K562 (cell line): ENCODE results near the gene SZT2. TPM values are rescaled to one million over a fixed set of nuclear protein-coding genes. Genes with fewer than 3 reads are reported as not detected.

ENCODE experiments used
- HNRNPK ChIP-seq: fragments of 200-400 bp; formaldehyde crosslinking; IDR thresholded peaks from one replicate; pipeline ENCODE4 v1.6.1; 2018; ENCODE audit warnings: mild to moderate bottlenecking, low read depth, low read length; ENCODE audit not compliant: poor library complexity, severe bottlenecking
- KLF6 ChIP-seq: fragments of 250-450 bp; sonication (Bioruptor Pico); IDR thresholded peaks from 2 replicates; pipeline ENCODE4 v1.4.0; 2020; ENCODE audit warnings: mild to moderate bottlenecking, moderate library complexity, borderline replicate concordance
- RUNX1 ChIP-seq: sonication (generic); IDR thresholded peaks from 2 replicates; pipeline ENCODE4 v1.6.1; 2016; ENCODE audit warnings: antibody characterized with exemption, low read depth
- WHSC1 ChIP-seq: IDR thresholded peaks from one replicate; pipeline ENCODE4 v1.6.1; 2012; ENCODE audit warnings: low read length, control low read depth, inconsistent platforms
- ZBED1 ChIP-seq: IDR thresholded peaks from 2 replicates; pipeline ENCODE4 v1.6.1; 2014
- ZBTB40 ChIP-seq, 2 experiments: fragments of 450-650 bp in 1 of 2; sonication (generic) in 1 of 2; formaldehyde crosslinking in 1 of 2; IDR thresholded peaks; 2 replicates each; pipeline versions ENCODE4 v1.7.1 to v1.9.0; 2016 to 2022; ENCODE audit warnings: inconsistent platforms in 1 of 2, mild to moderate bottlenecking in 1 of 2, missing genetic modification reagents in 1 of 2
- ZFX ChIP-seq: sonication (generic); formaldehyde crosslinking; IDR thresholded peaks from 2 replicates; pipeline ENCODE4 v1.8.0; 2022; ENCODE audit warnings: mild to moderate bottlenecking, missing genetic modification reagents, moderate library complexity
- ZNF143 ChIP-seq: sonication (generic); formaldehyde crosslinking; IDR thresholded peaks from 2 replicates; pipeline ENCODE4 v1.9.0; 2022; ENCODE audit warnings: mild to moderate bottlenecking, missing genetic modification reagents
- ZNF3 ChIP-seq: fragments of 250-450 bp; sonication (Bioruptor Pico); IDR thresholded peaks from 2 replicates; pipeline ENCODE4 v1.5.0; 2021; ENCODE audit warnings: mild to moderate bottlenecking, moderate library complexity
- polyA plus RNA-seq, 8 experiments: library from polyadenylated mRNA; depleted of rRNA in 4 of 8; stranded (reverse) in 5 of 8; unstranded in 3 of 8; fragments of >200 nt; fragmentation: Nextera tagmentation in 2 of 8; fragmentation: Illumina TruSeq in 1 of 8; extraction: Ambion mirVana in 2 of 8; extraction: Trizol in 1 of 8; gene quantifications; 2 replicates each; pipeline versions ENCODE4 v1.2.1 to v1.2.3, GENCODE V29; 2011 to 2014; ENCODE audit warnings: inconsistent platforms in 1 of 8, missing spikeins in 1 of 8
- total RNA-seq, 7 experiments: library from RNA; depleted of rRNA in 6 of 7; stranded (reverse); fragments of >200 nt in 6 of 7; fragmentation: Illumina TruSeq in 2 of 7; extraction: Trizol in 2 of 7; gene quantifications; 2 replicates each; pipeline versions ENCODE4 v1.2.1 to v1.2.3, GENCODE V29; 2011 to 2021; ENCODE audit warnings: low replicate concordance in 1 of 7
- TF ChIP-seq, protein P1 (sequence below), 2 experiments: fragments of 450-650 bp in 1 of 2; IDR thresholded peaks; 2 replicates each; pipeline ENCODE4 v1.6.1; 2011 to 2017; ENCODE audit warnings: low read depth in 2 of 2, antibody characterized with exemption in 1 of 2, borderline replicate concordance in 1 of 2, low read length in 1 of 2, mild to moderate bottlenecking in 1 of 2, mixed read lengths in 1 of 2; ENCODE audit not compliant: control insufficient read depth in 1 of 2
- TF ChIP-seq, protein P2 (sequence below): fragments of 450-650 bp; formaldehyde crosslinking; IDR thresholded peaks from 2 replicates; pipeline ENCODE4 v1.4.0; 2020; ENCODE audit warnings: mild to moderate bottlenecking, moderate library complexity
- TF ChIP-seq, protein P3 (sequence below): sonication (generic); formaldehyde crosslinking; IDR thresholded peaks from 2 replicates; pipeline ENCODE4 v1.8.0; 2023; ENCODE audit warnings: mild to moderate bottlenecking, missing genetic modification reagents

Gene SZT2
- total and polyA plus RNA-seq, 9 of the 15 experiments (the other 6 are each of a cell fraction or from before 2014, with no cell fraction given) = 0.88 to 31.0 (median 12.8) TPM

GRCh38 chr1:43358121-43358745 lies 31.5 kb upstream of the SZT2 start (continued):
- TF ChIP-seq ZNF143 (CRISPR knock-in tag) = no peak
- TF ChIP-seq KLF6 (CRISPR knock-in tag) = no peak
- no peak for TF ChIP-seq ZNF3
- no peak for TF ChIP-seq ZBED1
- TF ChIP-seq ZFX (CRISPR knock-in tag) = peak; percentile 85
- TF ChIP-seq HNRNPK = no peak
- no peak for TF ChIP-seq ZBTB40 (IDR thresholded peaks at IDR 0.05)
- no peak for TF ChIP-seq ZBTB40 (CRISPR knock-in tag; IDR thresholded peaks at IDR 0.05)
- TF ChIP-seq, protein P1, sequence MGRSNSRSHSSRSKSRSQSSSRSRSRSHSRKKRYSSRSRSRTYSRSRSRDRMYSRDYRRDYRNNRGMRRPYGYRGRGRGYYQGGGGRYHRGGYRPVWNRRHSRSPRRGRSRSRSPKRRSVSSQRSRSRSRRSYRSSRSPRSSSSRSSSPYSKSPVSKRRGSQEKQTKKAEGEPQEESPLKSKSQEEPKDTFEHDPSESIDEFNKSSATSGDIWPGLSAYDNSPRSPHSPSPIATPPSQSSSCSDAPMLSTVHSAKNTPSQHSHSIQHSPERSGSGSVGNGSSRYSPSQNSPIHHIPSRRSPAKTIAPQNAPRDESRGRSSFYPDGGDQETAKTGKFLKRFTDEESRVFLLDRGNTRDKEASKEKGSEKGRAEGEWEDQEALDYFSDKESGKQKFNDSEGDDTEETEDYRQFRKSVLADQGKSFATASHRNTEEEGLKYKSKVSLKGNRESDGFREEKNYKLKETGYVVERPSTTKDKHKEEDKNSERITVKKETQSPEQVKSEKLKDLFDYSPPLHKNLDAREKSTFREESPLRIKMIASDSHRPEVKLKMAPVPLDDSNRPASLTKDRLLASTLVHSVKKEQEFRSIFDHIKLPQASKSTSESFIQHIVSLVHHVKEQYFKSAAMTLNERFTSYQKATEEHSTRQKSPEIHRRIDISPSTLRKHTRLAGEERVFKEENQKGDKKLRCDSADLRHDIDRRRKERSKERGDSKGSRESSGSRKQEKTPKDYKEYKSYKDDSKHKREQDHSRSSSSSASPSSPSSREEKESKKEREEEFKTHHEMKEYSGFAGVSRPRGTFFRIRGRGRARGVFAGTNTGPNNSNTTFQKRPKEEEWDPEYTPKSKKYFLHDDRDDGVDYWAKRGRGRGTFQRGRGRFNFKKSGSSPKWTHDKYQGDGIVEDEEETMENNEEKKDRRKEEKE (IDR thresholded peaks at IDR 0.05; ENCODE audit: borderline replicate concordance in 1 of 2, control insufficient read depth in 1 of 2, low read depth in 2 of 2, low read length in 1 of 2) = no peak
- no peak for TF ChIP-seq WHSC1
- TF ChIP-seq, protein P2, sequence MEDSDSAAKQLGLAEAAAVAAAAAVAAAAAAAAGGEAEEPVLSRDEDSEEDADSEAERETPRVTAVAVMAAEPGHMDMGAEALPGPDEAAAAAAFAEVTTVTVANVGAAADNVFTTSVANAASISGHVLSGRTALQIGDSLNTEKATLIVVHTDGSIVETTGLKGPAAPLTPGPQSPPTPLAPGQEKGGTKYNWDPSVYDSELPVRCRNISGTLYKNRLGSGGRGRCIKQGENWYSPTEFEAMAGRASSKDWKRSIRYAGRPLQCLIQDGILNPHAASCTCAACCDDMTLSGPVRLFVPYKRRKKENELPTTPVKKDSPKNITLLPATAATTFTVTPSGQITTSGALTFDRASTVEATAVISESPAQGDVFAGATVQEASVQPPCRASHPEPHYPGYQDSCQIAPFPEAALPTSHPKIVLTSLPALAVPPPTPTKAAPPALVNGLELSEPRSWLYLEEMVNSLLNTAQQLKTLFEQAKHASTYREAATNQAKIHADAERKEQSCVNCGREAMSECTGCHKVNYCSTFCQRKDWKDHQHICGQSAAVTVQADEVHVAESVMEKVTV (CRISPR knock-in tag) = no peak
- TF ChIP-seq, protein P3, sequence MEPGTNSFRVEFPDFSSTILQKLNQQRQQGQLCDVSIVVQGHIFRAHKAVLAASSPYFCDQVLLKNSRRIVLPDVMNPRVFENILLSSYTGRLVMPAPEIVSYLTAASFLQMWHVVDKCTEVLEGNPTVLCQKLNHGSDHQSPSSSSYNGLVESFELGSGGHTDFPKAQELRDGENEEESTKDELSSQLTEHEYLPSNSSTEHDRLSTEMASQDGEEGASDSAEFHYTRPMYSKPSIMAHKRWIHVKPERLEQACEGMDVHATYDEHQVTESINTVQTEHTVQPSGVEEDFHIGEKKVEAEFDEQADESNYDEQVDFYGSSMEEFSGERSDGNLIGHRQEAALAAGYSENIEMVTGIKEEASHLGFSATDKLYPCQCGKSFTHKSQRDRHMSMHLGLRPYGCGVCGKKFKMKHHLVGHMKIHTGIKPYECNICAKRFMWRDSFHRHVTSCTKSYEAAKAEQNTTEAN (CRISPR knock-in tag) = no peak
- no peak for TF ChIP-seq RUNX1
